PC-3 (cell line): ENCODE results near the gene PTRH1.

Experiments used
- EZH2 ChIP-seq: fragments of 300-600 bp; sonication (generic); IDR thresholded peaks from one replicate; pipeline ENCODE4 v1.6.1; 2017; ENCODE audit warnings: antibody characterized with exemption, mild to moderate bottlenecking, low read length; ENCODE audit not compliant: unreplicated experiment
- EZH2phosphoT487 ChIP-seq: fragments of 300-600 bp; sonication (generic); IDR thresholded peaks from 2 replicates; pipeline ENCODE4 v1.6.1; 2018; ENCODE audit warnings: mild to moderate bottlenecking, antibody characterized with exemption, low read length, borderline replicate concordance
- TF ChIP-seq, protein P1 (sequence below): fragments of 300-600 bp; sonication (generic); conservative IDR thresholded peaks from 2 replicates; pipeline ENCODE4 v1.5.1; 2017; ENCODE audit warnings: antibody characterized with exemption, low read depth, mild to moderate bottlenecking, low read length

DNA sequence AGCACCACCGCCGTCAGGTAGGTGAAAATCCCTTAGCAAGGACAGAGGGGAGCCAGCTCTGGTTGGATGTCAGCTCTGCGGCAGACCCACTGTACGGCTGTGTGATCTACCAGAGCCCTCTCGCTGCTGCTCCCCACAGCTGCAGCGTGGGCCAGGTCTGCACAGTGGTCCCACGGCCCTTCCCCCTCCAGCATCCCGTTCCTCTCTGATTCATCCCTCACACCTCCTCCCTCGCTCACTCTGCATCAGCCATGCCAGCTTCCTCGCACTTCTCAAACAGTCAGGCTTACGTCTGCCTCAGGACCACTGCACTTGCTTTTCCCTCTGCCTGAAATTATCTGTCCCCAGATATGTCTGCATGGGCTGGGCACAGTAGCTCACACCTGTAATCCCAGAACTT, 35.2 kb downstream of the PTRH1 start:
- no peak for TF ChIP-seq EZH2
- TF ChIP-seq, protein P1, sequence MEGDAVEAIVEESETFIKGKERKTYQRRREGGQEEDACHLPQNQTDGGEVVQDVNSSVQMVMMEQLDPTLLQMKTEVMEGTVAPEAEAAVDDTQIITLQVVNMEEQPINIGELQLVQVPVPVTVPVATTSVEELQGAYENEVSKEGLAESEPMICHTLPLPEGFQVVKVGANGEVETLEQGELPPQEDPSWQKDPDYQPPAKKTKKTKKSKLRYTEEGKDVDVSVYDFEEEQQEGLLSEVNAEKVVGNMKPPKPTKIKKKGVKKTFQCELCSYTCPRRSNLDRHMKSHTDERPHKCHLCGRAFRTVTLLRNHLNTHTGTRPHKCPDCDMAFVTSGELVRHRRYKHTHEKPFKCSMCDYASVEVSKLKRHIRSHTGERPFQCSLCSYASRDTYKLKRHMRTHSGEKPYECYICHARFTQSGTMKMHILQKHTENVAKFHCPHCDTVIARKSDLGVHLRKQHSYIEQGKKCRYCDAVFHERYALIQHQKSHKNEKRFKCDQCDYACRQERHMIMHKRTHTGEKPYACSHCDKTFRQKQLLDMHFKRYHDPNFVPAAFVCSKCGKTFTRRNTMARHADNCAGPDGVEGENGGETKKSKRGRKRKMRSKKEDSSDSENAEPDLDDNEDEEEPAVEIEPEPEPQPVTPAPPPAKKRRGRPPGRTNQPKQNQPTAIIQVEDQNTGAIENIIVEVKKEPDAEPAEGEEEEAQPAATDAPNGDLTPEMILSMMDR: no peak
- TF ChIP-seq EZH2phosphoT487: no peak
